HepG2 (cell line): ENCODE measurements around the gene PHKG1. TPM values are rescaled to one million over a fixed set of nuclear protein-coding genes. Genes with fewer than 3 reads are reported as not detected.

Source experiments
- FOSL2 ChIP-seq: sonication (generic); formaldehyde crosslinking; IDR thresholded peaks from 2 replicates; pipeline ENCODE4 v1.4.0; 2020; ENCODE audit warnings: missing genetic modification reagents
- GMEB2 ChIP-seq: IDR thresholded peaks from 2 replicates; pipeline ENCODE4 v1.6.1; 2016; ENCODE audit warnings: missing biosample characterization, missing genetic modification reagents, low read depth
- HMG20A ChIP-seq: IDR thresholded peaks from 2 replicates; pipeline ENCODE4 v1.6.1; 2016; ENCODE audit warnings: borderline replicate concordance
- MAFF ChIP-seq: IDR thresholded peaks from 2 replicates; pipeline ENCODE4 v1.6.1; 2011; ENCODE audit warnings: low read depth, low read length, improper control_type of control experiment
- MEIS1 ChIP-seq: sonication (generic); formaldehyde crosslinking; IDR thresholded peaks from 2 replicates; pipeline ENCODE4 v1.9.0; 2021; ENCODE audit warnings: mild to moderate bottlenecking, missing genetic modification reagents, moderate library complexity, borderline replicate concordance
- MXD3 ChIP-seq: IDR thresholded peaks from 2 replicates; pipeline ENCODE4 v1.6.1; 2016; ENCODE audit warnings: mild to moderate bottlenecking, missing biosample characterization, missing genetic modification reagents
- NAIF1 ChIP-seq: sonication (generic); formaldehyde crosslinking; IDR thresholded peaks from 2 replicates; pipeline ENCODE4 v1.5.0; 2020; ENCODE audit warnings: mild to moderate bottlenecking, missing genetic modification reagents, borderline replicate concordance
- RELA ChIP-seq: sonication (generic); formaldehyde crosslinking; IDR thresholded peaks from 2 replicates; pipeline ENCODE4 v1.4.0; 2020; ENCODE audit warnings: missing genetic modification reagents
- TAF15 ChIP-seq: fragments of 200-400 bp; formaldehyde crosslinking; IDR thresholded peaks from one replicate; pipeline ENCODE4 v1.6.1; 2018; ENCODE audit warnings: mild to moderate bottlenecking, low read depth, low read length; ENCODE audit not compliant: poor library complexity, severe bottlenecking
- ZC3H4 ChIP-seq: sonication (generic); formaldehyde crosslinking; IDR thresholded peaks from 2 replicates; pipeline ENCODE4 v1.4.0; 2020; ENCODE audit warnings: missing genetic modification reagents, borderline replicate concordance
- ZNF138 ChIP-seq: sonication (generic); formaldehyde crosslinking; IDR thresholded peaks from 2 replicates; pipeline ENCODE4 v1.5.0; 2020; ENCODE audit warnings: mild to moderate bottlenecking, low read depth, missing genetic modification reagents
- ZNF296 ChIP-seq: sonication (generic); formaldehyde crosslinking; conservative IDR thresholded peaks from 2 replicates; pipeline ENCODE4 v1.5.0; 2020; ENCODE audit warnings: mild to moderate bottlenecking, missing genetic modification reagents
- ZNF33B ChIP-seq: sonication (generic); formaldehyde crosslinking; IDR thresholded peaks from 2 replicates; pipeline ENCODE4 v1.5.1; 2020; ENCODE audit warnings: mild to moderate bottlenecking, missing genetic modification reagents
- ZNF570 ChIP-seq: sonication (generic); formaldehyde crosslinking; IDR thresholded peaks from 2 replicates; pipeline ENCODE4 v1.4.0; 2020; ENCODE audit warnings: mild to moderate bottlenecking, missing genetic modification reagents, borderline replicate concordance
- ZNF841 ChIP-seq: sonication (generic); formaldehyde crosslinking; IDR thresholded peaks from 2 replicates; pipeline ENCODE4 v1.8.1; 2023; ENCODE audit warnings: missing genetic modification reagents, borderline replicate concordance
- ZSCAN22 ChIP-seq: sonication (generic); formaldehyde crosslinking; IDR thresholded peaks from 2 replicates; pipeline ENCODE4 v1.4.0; 2020; ENCODE audit warnings: mild to moderate bottlenecking, missing genetic modification reagents
- polyA plus RNA-seq, 8 experiments: library from polyadenylated mRNA; depleted of rRNA in 3 of 8; stranded (reverse) in 7 of 8; unstranded in 1 of 8; fragments of >200 nt; fragmentation: Illumina TruSeq in 4 of 8; extraction: Trizol in 4 of 8; gene quantifications; 2 replicates each; pipeline versions ENCODE4 v1.2.1 to v1.2.3, GENCODE V29; 2011 to 2016; ENCODE audit warnings: low read depth in 4 of 8, missing spikeins in 1 of 8, mixed read lengths in 1 of 8; ENCODE audit not compliant: insufficient read depth in 1 of 8
- total RNA-seq, 5 experiments: library from RNA; depleted of rRNA; stranded (reverse); fragments of >200 nt; fragmentation: Illumina TruSeq; extraction: Trizol; gene quantifications; 2 replicates each; pipeline ENCODE4 v1.2.3, GENCODE V29; 2016; ENCODE audit warnings: low read depth in 1 of 5
- TF ChIP-seq, protein P1 (sequence below): IDR thresholded peaks from 2 replicates; pipeline ENCODE4 v1.6.1; 2016; ENCODE audit warnings: mild to moderate bottlenecking
- TF ChIP-seq, protein P2 (sequence below), 2 experiments: fragments of 450-650 bp in 1 of 2; sonication (generic) in 1 of 2; formaldehyde crosslinking; IDR thresholded peaks; 2 replicates each; pipeline versions ENCODE4 v1.5.0 to v1.8.0; 2020 to 2022; ENCODE audit warnings: mild to moderate bottlenecking in 1 of 2, missing genetic modification reagents in 1 of 2
- TF ChIP-seq, protein P3 (sequence below): IDR thresholded peaks from 2 replicates; pipeline ENCODE4 v1.6.1; 2016; ENCODE audit warnings: low read depth
- TF ChIP-seq, protein P4 (sequence below): sonication (generic); formaldehyde crosslinking; IDR thresholded peaks from 2 replicates; pipeline ENCODE4 v1.5.0; 2020; ENCODE audit warnings: mild to moderate bottlenecking, missing genetic modification reagents

The PHKG1 gene
- total and polyA plus RNA-seq, 2 of the 13 experiments (the other 11 are each of a cell fraction or from before 2014, with no cell fraction given), result 0.44 to 0.71 TPM

DNA sequence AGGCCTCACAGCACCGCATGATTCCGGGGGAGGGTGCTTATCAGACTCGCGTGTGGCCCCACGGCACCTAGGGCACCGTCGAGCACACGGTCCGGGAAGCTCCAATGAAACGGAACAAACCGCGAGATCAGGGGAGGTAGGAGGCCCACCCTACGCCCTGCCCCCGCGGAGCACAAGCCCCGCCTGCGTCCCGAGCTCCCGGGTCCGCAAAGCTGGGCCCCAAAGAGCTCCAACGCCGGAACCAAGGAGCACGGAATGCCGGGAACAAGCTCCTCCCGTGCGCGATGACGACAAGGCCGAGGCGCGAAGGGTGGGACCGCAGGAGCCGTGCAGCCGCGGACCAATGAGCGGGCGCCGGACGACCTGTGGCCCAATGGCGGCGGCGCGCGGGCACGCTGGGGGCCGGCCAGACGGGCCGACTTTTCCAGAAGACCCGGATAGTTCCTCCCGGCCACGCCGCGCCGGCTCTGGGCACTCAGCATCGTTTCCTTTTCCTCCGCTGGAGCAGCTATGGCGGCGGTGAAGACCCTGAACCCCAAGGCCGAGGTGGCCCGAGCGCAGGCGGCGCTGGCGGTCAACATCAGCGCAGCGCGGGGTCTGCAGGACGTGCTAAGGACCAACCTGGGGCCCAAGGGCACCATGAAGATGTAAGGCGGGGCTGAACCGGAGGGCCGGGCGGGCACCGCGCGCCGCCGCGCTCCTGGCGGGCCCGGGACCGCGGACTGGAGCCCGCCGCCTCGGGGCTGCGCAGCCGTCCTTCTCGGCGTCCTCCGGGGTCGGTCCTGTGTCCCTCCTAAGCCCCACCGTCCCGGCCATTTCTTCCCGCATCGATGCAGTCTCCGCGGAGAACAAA lies 41.2 kb downstream of the PHKG1 start, which contains the start of the genes CCT6A and PSPH (continued):
- TF ChIP-seq TAF15 (no peak), ZNF138 (CRISPR knock-in tag) (peak; percentile 68; the same call in 1 of the 2 replicates), GMEB2 (CRISPR knock-in tag) (peak; percentile 97), ZNF33B (CRISPR knock-in tag) (no peak), HMG20A (0 out of 2 replicates have a peak, but pooled peaks have one; percentile 26), ZNF841 (no peak), RELA (CRISPR knock-in tag) (no peak), MXD3 (CRISPR knock-in tag) (peak; percentile 64; the same call in 1 of the 2 replicates), MAFF (no peak), ZC3H4 (no peak), ZSCAN22 (CRISPR knock-in tag) (no peak), MEIS1 (CRISPR knock-in tag) (peak; percentile 49; the same call in 1 of the 2 replicates), ZNF296 (CRISPR knock-in tag) (no peak), FOSL2 (peak; percentile 44; the same call in 1 of the 2 replicates), ZNF570 (CRISPR knock-in tag) (no peak), NAIF1 (CRISPR knock-in tag) (peak; percentile 81; the same call in 1 of the 2 replicates)
- TF ChIP-seq, protein P1, sequence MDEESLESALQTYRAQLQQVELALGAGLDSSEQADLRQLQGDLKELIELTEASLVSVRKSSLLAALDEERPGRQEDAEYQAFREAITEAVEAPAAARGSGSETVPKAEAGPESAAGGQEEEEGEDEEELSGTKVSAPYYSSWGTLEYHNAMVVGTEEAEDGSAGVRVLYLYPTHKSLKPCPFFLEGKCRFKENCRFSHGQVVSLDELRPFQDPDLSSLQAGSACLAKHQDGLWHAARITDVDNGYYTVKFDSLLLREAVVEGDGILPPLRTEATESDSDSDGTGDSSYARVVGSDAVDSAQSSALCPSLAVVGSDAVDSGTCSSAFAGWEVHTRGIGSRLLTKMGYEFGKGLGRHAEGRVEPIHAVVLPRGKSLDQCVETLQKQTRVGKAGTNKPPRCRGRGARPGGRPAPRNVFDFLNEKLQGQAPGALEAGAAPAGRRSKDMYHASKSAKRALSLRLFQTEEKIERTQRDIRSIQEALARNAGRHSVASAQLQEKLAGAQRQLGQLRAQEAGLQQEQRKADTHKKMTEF (CRISPR knock-in tag), result peak; percentile 84
- TF ChIP-seq, protein P2, sequence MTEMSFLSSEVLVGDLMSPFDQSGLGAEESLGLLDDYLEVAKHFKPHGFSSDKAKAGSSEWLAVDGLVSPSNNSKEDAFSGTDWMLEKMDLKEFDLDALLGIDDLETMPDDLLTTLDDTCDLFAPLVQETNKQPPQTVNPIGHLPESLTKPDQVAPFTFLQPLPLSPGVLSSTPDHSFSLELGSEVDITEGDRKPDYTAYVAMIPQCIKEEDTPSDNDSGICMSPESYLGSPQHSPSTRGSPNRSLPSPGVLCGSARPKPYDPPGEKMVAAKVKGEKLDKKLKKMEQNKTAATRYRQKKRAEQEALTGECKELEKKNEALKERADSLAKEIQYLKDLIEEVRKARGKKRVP (CRISPR knock-in tag; IDR thresholded peaks at IDR 0.05), result peak in 1 of 2 experiments; percentile 76; a peak in 1 of 4 replicates
- TF ChIP-seq, protein P3, sequence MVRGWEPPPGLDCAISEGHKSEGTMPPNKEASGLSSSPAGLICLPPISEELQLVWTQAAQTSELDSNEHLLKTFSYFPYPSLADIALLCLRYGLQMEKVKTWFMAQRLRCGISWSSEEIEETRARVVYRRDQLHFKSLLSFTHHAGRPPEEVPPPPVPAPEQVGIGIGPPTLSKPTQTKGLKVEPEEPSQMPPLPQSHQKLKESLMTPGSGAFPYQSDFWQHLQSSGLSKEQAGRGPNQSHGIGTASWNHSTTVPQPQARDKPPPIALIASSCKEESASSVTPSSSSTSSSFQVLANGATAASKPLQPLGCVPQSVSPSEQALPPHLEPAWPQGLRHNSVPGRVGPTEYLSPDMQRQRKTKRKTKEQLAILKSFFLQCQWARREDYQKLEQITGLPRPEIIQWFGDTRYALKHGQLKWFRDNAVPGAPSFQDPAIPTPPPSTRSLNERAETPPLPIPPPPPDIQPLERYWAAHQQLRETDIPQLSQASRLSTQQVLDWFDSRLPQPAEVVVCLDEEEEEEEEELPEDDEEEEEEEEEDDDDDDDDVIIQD, result peak; percentile 89
- TF ChIP-seq, protein P4, sequence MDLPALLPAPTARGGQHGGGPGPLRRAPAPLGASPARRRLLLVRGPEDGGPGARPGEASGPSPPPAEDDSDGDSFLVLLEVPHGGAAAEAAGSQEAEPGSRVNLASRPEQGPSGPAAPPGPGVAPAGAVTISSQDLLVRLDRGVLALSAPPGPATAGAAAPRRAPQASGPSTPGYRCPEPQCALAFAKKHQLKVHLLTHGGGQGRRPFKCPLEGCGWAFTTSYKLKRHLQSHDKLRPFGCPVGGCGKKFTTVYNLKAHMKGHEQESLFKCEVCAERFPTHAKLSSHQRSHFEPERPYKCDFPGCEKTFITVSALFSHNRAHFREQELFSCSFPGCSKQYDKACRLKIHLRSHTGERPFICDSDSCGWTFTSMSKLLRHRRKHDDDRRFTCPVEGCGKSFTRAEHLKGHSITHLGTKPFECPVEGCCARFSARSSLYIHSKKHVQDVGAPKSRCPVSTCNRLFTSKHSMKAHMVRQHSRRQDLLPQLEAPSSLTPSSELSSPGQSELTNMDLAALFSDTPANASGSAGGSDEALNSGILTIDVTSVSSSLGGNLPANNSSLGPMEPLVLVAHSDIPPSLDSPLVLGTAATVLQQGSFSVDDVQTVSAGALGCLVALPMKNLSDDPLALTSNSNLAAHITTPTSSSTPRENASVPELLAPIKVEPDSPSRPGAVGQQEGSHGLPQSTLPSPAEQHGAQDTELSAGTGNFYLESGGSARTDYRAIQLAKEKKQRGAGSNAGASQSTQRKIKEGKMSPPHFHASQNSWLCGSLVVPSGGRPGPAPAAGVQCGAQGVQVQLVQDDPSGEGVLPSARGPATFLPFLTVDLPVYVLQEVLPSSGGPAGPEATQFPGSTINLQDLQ (CRISPR knock-in tag), result peak; percentile 41; the same call in 1 of the 2 replicates
